GM15510 (cell line): Measurements from ENCODE around the gene ARHGAP15.

ENCODE experiments used
- POLR2A ChIP-seq: IDR thresholded peaks from 3 replicates; pipeline ENCODE4 v1.6.1; 2011; ENCODE audit warnings: borderline replicate concordance; ENCODE audit not compliant: insufficient read length; ENCODE audit errors: extremely low read depth

Gene ARHGAP15

DNA sequence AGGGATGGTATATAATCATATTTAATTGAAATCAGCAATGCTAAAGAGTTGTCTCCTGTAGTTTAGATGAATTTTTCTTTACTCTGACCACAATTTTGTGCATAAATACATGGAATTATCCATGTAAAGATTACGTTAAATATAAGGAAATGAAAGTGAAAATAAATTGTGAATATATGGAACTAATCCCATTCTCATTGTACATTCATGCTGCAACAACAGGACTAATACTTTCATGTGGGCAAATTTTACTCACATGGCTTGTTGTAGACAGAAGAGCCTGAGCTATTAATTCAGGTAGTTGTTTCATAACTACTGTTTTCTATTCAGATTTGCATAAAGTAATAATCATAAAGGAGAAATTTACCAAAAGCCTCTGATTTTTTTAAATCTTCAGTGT lies 357.8 kb downstream of the ARHGAP15 start:
- no peak for TF ChIP-seq POLR2A

DNA sequence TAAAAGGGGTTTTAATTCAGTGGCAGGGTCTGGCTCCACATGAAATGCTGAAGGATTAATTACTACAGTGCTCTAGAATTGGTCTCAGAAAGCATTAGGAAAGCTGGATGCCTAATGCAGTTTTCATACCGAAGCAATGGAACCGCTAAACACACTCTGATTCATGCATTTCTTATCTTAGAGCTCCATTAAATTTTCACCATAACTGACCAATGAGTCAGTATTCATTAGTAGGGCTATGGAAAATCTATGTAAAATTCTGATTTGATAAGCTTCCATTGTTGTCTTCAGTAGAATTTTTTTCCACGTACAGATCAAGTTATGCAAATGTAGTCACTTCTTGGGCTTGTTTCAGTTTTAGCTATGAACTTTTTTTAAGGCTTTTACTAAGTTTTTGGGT lies 359.9 kb downstream of the ARHGAP15 start:
- TF ChIP-seq POLR2A: no peak

GRCh38 chr2:143491131-143491530 lies 361.9 kb downstream of the ARHGAP15 start:
- TF ChIP-seq POLR2A: no peak

GRCh38 chr2:143493339-143493738 lies 364.1 kb downstream of the ARHGAP15 start:
- TF ChIP-seq POLR2A: no peak

GRCh38 chr2:143497726-143498125 lies 368.5 kb downstream of the ARHGAP15 start:
- TF ChIP-seq POLR2A: no peak

DNA sequence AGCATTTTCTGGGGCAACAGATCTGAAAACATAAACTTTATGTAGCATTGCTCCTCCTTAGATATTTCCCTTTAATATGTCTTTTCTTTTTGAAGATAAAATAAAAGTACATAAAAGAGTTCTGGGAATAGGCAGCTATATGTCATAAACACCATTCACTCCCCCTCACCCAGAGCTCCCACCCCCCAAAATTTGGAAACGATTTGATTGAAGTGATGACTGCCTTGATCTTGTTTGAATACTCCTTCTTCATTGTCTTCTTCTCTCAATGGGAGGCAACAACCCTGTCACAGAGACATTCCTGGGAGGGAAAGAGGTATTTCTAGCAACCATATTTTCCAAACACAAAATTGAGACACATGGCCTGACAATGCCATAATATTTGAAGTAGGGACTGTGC lies 369.3 kb downstream of the ARHGAP15 start:
- TF ChIP-seq POLR2A: no peak

DNA sequence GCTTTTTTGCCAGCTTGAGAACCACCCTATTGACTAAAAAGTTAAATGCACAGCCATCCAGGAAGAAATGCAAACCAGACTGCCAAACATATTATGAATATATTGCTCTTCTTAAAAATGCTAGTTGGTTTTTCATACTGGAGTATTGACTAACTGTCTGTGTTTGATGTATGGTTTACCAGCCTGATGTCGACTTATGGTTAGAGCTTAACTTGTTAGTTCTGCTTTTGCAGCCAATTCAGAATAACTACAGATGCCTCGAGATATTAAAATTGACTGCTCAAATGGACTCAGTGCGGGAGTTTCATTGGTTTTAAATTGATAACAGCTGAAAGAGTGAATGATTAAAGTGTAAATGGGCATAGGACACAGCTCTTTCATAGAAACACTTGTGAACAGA lies 369.8 kb downstream of the ARHGAP15 start:
- no peak for TF ChIP-seq POLR2A

GRCh38 chr2:143501106-143501676 lies 372.0 kb downstream of the ARHGAP15 start:
- no peak for TF ChIP-seq POLR2A

- TF ChIP-seq POLR2A: no peak
Measured at GRCh38 chr2:143503280-143503679, 374.1 kb downstream of the ARHGAP15 start.

DNA sequence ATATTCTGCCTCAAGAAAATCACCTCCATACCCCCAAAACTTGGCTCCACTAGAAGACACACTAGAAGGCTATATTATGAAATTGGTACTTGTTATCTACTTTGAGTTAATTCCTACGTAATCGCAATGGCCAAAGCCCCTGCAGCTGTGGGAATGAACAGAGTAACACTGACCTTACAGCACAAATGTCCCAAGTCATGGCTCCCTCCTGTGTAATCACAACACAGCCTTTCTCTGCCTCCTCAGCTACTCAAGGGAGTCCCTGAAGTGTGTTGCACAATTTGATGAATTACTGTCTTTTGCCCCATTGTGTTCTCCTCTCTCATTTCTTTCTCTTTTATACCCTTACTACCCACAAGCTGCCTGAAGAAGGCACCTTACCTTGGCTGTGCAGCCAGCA lies 375.2 kb downstream of the ARHGAP15 start:
- no peak for TF ChIP-seq POLR2A

DNA sequence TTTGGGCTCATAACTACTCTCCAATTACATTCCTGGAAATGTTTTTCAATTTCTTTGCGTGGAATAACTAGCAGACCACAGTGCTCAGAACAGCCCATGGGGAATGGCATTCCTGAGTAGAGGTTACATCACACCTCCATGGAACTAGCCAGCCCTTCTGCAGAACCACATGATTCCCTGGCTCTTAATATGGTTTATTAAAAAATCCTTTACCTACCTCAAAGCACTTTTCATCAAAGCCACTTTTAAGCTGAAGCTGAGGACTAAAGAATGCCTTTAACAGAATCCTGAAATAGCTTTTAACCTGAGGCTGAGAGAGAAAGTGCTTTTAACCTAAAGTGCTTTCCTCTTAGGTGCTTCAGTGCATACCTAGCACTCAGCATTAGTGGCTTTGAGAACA lies 376.3 kb downstream of the ARHGAP15 start:
- TF ChIP-seq POLR2A: no peak

- TF ChIP-seq POLR2A: no peak
Measured at GRCh38 chr2:143513081-143513480, 383.9 kb downstream of the ARHGAP15 start.

- TF ChIP-seq POLR2A: no peak
Measured at GRCh38 chr2:143514413-143514812, 385.2 kb downstream of the ARHGAP15 start.

- TF ChIP-seq POLR2A: no peak
Measured at GRCh38 chr2:143515318-143515717, 386.1 kb downstream of the ARHGAP15 start.

- no peak for TF ChIP-seq POLR2A
Measured at GRCh38 chr2:143519521-143519920, 390.3 kb downstream of the ARHGAP15 start.

DNA sequence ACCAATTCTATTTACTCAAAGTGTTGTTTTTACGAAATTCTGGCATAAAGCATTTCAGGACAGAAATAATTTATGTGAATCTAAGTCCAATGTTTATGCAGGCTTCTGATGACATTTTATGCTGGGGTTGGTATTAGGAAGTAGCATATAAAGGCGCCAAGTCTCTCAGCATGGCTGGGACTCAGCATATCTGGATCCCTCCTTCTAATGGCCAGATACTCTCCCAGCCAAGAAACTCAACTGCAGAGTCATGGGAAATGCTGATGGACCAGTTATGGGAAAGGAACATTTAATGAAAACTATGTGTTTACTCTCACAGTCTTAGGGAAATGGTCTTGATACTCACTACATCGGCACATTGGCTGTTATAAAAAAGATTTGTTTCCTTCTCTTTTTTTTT lies 392.2 kb downstream of the ARHGAP15 start:
- TF ChIP-seq POLR2A: no peak

- TF ChIP-seq POLR2A: no peak
Measured at GRCh38 chr2:143522699-143523098, 393.5 kb downstream of the ARHGAP15 start.
